ENCODE data around the gene VWA3B.
"Not testable (repeated sequence)": the region's sequence is repeated elsewhere in the genome, so short reads cannot be mapped to it uniquely, and the experiment has no call there.

Gene VWA3B

GRCh38 chr2:98299211-98299905 lies 212.4 kb downstream of the VWA3B start:
- no peak for DNase-seq (ENCODE audit: low spot score)

- no peak for DNase-seq (ENCODE audit: low spot score)
Observed at GRCh38 chr2:98300141-98300874, 213.3 kb downstream of the VWA3B start.

- DNase-seq (ENCODE audit: low spot score): no peak
Observed at GRCh38 chr2:98301469-98301868, 214.5 kb downstream of the VWA3B start.

GRCh38 chr2:98307131-98307696 lies 220.2 kb downstream of the VWA3B start:
- DNase-seq (ENCODE audit: low spot score): not testable (repeated sequence)

GRCh38 chr2:98308068-98308467 lies 221.1 kb downstream of the VWA3B start:
- DNase-seq (ENCODE audit: low spot score): peak; percentile 35

DNA sequence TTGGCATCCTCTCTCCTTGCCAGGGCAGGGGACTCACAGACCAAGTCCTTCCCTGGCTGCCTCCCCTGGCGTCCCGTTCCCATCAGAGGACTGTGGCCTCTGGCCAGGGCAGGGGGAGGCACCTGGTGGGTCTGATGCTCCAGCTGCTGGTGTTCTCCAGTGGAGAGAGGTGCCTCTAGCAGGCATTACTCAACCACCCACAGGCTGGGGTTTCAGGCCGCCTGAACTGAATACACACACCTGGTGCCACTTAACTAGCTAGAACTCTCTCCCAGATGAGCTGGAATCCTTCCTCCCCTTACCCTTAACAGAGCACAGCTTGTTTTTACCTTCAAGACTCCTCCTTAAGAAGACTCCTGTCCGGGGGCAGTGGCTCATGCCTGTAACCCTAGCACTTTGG lies 221.6 kb downstream of the VWA3B start:
- no peak for DNase-seq (ENCODE audit: low spot score)

- no peak for DNase-seq (ENCODE audit: low spot score)
Observed at GRCh38 chr2:98309580-98309979, 222.6 kb downstream of the VWA3B start.

- DNase-seq (ENCODE audit: low spot score): no peak
Observed at GRCh38 chr2:98310010-98310409, 223.0 kb downstream of the VWA3B start.

DNA sequence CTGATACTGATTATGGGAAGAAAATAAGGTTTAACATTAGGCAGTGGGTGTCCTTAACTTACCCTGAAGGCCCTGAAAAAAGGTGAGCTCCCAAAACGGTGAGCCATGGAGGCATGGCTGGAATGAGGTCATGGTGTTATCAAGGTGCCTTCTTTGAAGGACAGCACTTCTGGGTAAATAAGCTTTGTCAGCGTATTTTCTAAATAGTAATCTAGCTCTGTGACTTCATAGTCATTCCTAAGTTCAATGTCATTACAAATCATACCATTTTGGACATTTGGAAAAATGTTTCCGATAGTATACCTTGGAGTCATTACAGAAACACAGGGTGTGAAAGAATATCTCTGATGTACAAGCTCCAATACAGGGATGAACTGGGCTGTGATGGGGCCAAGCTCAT lies 224.1 kb downstream of the VWA3B start:
- DNase-seq (ENCODE audit: low spot score): no peak

DNA sequence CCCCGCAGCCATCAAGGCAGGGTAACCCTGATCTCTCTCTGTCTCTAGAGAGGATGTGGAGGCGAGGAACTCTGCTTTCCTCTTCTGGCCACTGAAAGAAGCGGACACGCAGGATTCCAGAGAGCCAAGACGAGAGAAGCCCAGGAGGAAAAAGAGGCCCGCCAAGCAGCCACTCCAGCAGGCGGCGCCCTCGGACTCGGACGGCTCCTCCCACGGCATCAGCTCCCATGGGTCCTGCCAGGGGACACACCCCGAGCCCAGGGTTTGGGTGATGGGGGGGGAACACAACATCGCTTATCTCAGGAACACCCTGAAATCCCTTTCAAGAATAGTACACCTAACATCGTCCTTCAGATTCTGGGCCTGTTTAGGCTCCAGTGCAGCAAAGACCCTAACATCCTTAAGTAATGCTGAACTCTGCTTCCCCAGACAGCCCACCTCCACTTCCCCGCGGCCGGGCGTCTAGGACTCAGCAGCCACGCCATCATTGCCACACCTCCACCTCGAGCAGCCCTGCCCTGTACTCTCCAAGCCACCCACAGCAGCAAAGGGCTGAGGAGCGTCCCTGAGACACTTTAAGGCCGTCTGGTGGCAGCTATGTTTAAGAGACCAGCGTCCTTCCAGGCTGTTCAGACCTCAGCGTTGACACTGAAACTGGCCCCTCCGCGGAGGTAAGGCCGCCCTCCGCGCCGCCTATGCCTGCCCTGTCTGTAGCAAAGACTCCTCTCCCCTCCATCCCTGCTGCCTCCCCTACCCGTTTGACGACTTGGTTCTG lies 225.0 kb downstream of the VWA3B start:
- no peak for DNase-seq (ENCODE audit: low spot score)

- DNase-seq (ENCODE audit: low spot score): no peak
Observed at GRCh38 chr2:98313492-98314250, 226.7 kb downstream of the VWA3B start.

GRCh38 chr2:98314251-98314650 lies 227.3 kb downstream of the VWA3B start:
- no peak for DNase-seq (ENCODE audit: low spot score)

DNA sequence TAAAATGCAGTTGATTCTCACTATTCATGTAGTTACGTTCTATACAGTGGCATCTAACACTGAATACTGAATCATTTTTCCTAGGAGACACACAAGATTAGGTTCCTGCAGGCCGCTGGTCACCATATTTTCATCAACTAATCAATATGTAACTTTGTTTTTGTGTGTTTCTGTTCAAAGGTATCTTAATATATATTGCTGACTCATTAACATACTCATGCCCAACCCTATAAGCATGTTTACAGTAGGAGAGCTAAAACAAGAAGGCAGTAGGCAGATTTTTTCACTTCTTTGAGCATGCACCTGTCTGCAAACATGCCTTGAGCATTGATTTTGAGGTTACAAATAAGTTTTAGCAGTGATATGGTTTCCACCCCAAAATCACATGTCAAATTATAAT lies 229.0 kb downstream of the VWA3B start:
- no peak for DNase-seq (ENCODE audit: low spot score)

GRCh38 chr2:98317214-98317613 lies 230.2 kb downstream of the VWA3B start:
- DNase-seq (ENCODE audit: low spot score): no peak

GRCh38 chr2:98320171-98320570 lies 233.2 kb downstream of the VWA3B start:
- DNase-seq (ENCODE audit: low spot score): not testable (repeated sequence)

- no peak for DNase-seq (ENCODE audit: low spot score)
Observed at GRCh38 chr2:98324181-98324580, 237.2 kb downstream of the VWA3B start.

DNA sequence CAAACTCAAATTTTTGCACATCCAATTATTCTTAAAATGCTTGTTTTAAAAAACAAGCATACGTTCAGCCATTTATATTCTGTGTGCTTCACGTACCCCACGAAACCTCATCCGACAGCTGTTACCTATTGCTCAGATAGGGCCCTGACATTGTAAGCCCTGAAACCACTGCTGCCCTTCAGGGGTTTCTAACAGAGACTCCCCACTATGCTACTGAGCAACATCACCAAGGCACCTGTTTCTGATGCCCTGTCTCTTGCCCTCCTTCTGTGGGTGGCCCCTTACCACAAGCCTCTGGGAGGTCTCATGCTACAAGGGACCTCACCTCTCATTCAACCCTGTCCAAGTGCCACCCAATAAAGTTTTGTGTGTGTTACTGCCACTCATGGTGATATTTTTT lies 240.8 kb downstream of the VWA3B start:
- no peak for DNase-seq (ENCODE audit: low spot score)

GRCh38 chr2:98329549-98329948 lies 242.6 kb downstream of the VWA3B start:
- DNase-seq (ENCODE audit: low spot score): no peak

DNA sequence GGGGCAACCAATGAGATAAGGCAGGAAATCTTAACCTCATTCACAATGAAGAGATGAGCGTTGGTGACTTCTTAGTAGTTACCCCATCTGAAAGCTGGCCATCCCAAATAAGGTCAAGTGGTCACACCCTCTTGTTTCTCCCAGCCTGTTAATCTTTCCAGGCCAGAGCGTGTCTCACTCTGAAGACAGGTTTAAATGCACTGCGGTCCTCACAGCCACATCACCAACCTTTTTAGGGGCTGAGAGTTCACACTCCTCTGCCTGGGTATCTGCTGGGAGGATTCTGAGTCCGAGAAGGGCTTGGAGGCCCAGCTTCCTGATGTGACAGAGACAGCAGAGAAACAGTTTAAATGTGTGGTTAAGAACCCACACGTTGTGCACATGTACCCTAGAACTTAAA lies 246.0 kb downstream of the VWA3B start:
- no peak for DNase-seq (ENCODE audit: low spot score)

DNA sequence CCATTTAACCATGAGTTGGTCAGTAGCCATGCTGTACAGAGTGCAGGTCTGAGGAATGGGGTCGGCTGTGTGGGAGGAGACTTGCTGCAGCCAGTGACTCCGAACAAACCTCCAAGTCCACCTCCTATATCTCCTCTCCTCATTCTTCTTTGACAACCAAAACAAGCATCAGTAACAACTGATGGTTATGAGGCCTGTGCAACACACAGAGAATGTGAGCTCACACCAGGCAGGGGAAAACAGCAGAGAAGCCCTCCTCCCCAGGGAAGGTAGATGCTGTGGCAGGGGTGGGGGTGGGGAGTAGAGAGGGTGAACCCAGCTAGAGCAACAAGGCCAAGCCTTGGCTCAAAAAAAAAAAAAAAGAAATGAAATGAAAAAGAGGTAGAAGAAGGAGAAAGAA lies 247.0 kb downstream of the VWA3B start:
- DNase-seq (ENCODE audit: low spot score): no peak

GRCh38 chr2:98334439-98335078 lies 247.6 kb downstream of the VWA3B start:
- DNase-seq (ENCODE audit: low spot score): peak; percentile 88

Data from AG08395 (cell line).